ENCODE measurements around the gene PAH.

Gene PAH

DNA sequence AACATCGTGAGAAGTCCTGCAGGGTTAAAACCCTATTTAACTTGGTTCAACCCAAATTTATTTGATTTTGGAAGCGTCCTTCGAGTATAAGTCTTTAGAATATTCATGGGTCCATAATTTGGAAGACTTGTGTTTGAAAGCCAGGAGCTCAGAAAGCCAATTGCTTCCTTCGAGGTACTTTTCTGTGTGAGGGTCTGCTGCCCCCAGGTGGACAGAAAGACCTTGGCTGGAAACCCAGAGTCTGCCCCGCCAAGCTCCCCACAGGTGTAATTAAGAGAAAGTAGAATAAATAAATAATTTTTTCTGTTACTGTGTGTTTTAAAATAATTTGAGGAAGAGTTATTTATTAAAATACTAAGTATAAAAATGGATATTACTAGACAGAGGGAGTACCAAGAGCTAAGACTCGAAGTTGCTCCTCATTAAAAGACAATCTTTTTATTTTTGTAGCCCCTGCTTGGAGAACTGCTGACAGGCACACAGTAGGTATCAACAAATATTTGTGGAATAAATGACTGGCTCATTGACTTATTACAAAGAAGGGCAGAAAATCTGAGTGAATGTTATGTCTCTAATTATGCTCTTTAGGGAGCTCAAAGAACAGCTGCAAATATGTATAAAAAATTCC is 105.8 kb downstream of the PAH start:
- Histone ChIP-seq H3K36me3 (ENCODE audit: control insufficient read depth, insufficient read depth, low read length) (no peaks in the 10 kb centered on the region), H3K79me2 (no peaks in the 10 kb centered on the region)

DNA sequence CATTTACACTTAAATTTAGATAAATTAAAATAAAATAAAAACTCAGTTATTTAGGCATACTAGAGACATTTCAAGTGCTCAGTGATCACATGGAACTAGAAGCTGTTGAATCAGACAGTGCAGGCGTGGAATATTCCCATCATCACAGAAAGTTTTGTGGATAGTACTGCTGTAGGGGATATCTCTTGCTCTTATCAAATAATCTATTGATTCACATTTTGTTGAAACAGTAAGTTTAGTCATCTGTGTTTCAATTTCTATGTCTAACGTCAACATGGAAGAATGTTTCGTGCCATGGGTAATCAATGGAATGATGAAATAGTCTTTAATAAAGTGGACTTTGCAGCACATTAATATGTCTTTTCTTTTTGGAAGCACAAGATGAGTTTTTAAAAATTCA is 108.6 kb downstream of the PAH start:
- H3K79me2 ChIP-seq: no peaks in the 10 kb centered on the region
- H2AFZ ChIP-seq: no peak overlapping the region
- H3K4me1 ChIP-seq: no peaks in the 10 kb centered on the region
- H3K4me2 ChIP-seq (ENCODE audit: low read length): no peak overlapping the region
- no peaks in the 10 kb centered on the region for H3K9me3 ChIP-seq (ENCODE audit: control insufficient read depth, low read length)
- TF ChIP-seq, protein P1, sequence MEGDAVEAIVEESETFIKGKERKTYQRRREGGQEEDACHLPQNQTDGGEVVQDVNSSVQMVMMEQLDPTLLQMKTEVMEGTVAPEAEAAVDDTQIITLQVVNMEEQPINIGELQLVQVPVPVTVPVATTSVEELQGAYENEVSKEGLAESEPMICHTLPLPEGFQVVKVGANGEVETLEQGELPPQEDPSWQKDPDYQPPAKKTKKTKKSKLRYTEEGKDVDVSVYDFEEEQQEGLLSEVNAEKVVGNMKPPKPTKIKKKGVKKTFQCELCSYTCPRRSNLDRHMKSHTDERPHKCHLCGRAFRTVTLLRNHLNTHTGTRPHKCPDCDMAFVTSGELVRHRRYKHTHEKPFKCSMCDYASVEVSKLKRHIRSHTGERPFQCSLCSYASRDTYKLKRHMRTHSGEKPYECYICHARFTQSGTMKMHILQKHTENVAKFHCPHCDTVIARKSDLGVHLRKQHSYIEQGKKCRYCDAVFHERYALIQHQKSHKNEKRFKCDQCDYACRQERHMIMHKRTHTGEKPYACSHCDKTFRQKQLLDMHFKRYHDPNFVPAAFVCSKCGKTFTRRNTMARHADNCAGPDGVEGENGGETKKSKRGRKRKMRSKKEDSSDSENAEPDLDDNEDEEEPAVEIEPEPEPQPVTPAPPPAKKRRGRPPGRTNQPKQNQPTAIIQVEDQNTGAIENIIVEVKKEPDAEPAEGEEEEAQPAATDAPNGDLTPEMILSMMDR (IDR thresholded peaks at IDR 0.05): no peak
- H3K4me3 ChIP-seq (ENCODE audit: low read depth, low read length): no peak overlapping the region
- H3K36me3 ChIP-seq (ENCODE audit: control insufficient read depth, insufficient read depth, low read length): no peaks in the 10 kb centered on the region
- H3K27ac ChIP-seq: no peak overlapping the region
- H3K9ac ChIP-seq: no peak overlapping the region
- H3K27me3 ChIP-seq (ENCODE audit: control insufficient read depth, insufficient read depth, low read length): no peaks in the 10 kb centered on the region

More for the DNA sequence above, 105.8 kb downstream of the PAH start:
- Histone ChIP-seq H3K4me2 (ENCODE audit: low read length) (no peak overlapping the region), H2AFZ (no peak overlapping the region), H3K27ac (no peak overlapping the region), H3K9ac (no peak overlapping the region), H3K4me3 (ENCODE audit: low read depth, low read length) (no peak overlapping the region), H3K4me1 (no peaks in the 10 kb centered on the region), H3K9me3 (ENCODE audit: control insufficient read depth, low read length) (no peaks in the 10 kb centered on the region), H3K27me3 (ENCODE audit: control insufficient read depth, insufficient read depth, low read length) (no peaks in the 10 kb centered on the region)
- TF ChIP-seq, protein P1 (IDR thresholded peaks at IDR 0.05): no peak

DNA sequence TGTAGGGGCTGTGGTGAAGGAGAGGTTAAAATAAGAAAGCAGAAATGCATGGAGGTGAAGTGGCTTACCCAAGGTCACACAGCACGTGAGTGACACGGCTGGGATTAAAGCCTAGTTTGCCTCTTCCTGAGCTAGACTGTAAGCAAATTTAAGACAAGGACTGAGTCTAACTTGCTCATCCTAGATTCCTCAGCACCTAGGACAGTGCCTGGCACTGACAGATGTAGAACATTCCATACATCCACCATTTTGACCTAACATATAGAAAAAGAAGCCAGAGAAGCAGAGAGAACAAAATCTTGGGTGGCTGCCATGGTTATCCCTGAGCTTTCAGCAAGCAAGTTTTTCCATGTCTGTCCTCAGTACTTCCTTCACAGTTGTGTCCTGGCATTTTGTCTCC is 110.5 kb downstream of the PAH start:
- no peak overlapping the region for H3K4me3 ChIP-seq (ENCODE audit: low read depth, low read length)
- H3K9me3 ChIP-seq (ENCODE audit: control insufficient read depth, low read length): no peaks in the 10 kb centered on the region
- H3K4me1 ChIP-seq: no peaks in the 10 kb centered on the region
- H3K27me3 ChIP-seq (ENCODE audit: control insufficient read depth, insufficient read depth, low read length): no peaks in the 10 kb centered on the region
- no peak overlapping the region for H3K27ac ChIP-seq
- no peak overlapping the region for H3K9ac ChIP-seq
- no peaks in the 10 kb centered on the region for H3K36me3 ChIP-seq (ENCODE audit: control insufficient read depth, insufficient read depth, low read length)
- TF ChIP-seq, protein P1 (IDR thresholded peaks at IDR 0.05): no peak
- no peak overlapping the region for H2AFZ ChIP-seq
- H3K79me2 ChIP-seq: no peaks in the 10 kb centered on the region
- H3K4me2 ChIP-seq (ENCODE audit: low read length): no peak overlapping the region

DNA sequence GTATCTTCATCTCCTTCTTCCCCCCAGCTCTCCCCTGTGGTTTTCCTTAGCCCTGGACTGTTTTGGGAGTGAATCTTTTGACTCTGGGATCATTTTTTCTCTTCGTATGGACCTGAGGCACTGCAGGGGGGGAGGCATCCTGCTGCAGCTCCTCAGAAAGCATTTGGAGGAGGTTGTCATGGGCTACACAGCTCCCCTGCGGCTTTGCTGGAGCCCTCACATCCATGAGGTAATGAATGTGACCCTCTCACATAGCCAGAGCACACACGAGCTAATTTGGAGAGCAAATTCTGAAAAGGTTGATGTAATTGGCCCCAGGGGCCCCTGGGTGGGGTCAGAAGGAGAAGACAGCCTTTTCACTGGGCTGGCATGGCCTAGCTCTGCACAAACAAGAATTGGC is 110.9 kb downstream of the PAH start:
- H3K36me3 ChIP-seq (ENCODE audit: control insufficient read depth, insufficient read depth, low read length): no peaks in the 10 kb centered on the region
- TF ChIP-seq, protein P1 (IDR thresholded peaks at IDR 0.05): no peak
- no peak overlapping the region for H3K27ac ChIP-seq
- no peaks in the 10 kb centered on the region for H3K9me3 ChIP-seq (ENCODE audit: control insufficient read depth, low read length)
- H3K79me2 ChIP-seq: no peaks in the 10 kb centered on the region
- H3K4me3 ChIP-seq (ENCODE audit: low read depth, low read length): no peak overlapping the region
- H3K9ac ChIP-seq: no peak overlapping the region
- no peak overlapping the region for H3K4me2 ChIP-seq (ENCODE audit: low read length)
- H3K4me1 ChIP-seq: no peaks in the 10 kb centered on the region
- no peak overlapping the region for H2AFZ ChIP-seq
- H3K27me3 ChIP-seq (ENCODE audit: control insufficient read depth, insufficient read depth, low read length): no peaks in the 10 kb centered on the region

DNA sequence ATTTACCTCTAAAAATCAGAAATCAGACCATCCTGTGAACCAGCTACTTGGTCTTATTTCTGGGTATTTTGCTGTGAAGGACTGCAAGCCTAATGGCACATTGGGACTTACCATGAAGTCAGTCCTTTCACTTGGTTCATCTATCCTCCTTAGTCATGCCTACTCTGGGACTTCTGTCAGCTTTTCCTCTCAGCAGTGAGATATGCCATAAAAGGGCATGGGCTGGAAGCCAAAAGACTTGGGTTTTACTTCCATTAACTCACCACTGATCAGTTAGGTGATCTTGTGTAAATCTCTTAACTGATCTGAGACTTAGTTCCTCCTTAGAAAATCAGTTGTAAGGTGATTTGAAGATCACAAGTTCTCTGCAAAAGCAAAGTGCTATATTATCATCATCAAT is 116.5 kb downstream of the PAH start:
- Histone ChIP-seq H3K79me2 (no peaks in the 10 kb centered on the region), H3K36me3 (ENCODE audit: control insufficient read depth, insufficient read depth, low read length) (no peaks in the 10 kb centered on the region), H3K9ac (no peak overlapping the region), H3K27ac (no peak overlapping the region), H2AFZ (no peak overlapping the region), H3K4me3 (ENCODE audit: low read depth, low read length) (no peak overlapping the region), H3K9me3 (ENCODE audit: control insufficient read depth, low read length) (no peaks in the 10 kb centered on the region), H3K4me2 (ENCODE audit: low read length) (no peak overlapping the region), H3K27me3 (ENCODE audit: control insufficient read depth, insufficient read depth, low read length) (no peaks in the 10 kb centered on the region), H3K4me1 (no peaks in the 10 kb centered on the region)
- TF ChIP-seq, protein P1 (IDR thresholded peaks at IDR 0.05): no peak

All from parathyroid adenoma (tissue), 2 donors.